ENCODE results near the gene NISCH. TPM values are rescaled to one million over a fixed set of nuclear protein-coding genes. Genes with fewer than 3 reads are reported as not detected.

Gene NISCH
- total RNA-seq, 1 experiment from 2014 or later: 48.6 TPM

DNA sequence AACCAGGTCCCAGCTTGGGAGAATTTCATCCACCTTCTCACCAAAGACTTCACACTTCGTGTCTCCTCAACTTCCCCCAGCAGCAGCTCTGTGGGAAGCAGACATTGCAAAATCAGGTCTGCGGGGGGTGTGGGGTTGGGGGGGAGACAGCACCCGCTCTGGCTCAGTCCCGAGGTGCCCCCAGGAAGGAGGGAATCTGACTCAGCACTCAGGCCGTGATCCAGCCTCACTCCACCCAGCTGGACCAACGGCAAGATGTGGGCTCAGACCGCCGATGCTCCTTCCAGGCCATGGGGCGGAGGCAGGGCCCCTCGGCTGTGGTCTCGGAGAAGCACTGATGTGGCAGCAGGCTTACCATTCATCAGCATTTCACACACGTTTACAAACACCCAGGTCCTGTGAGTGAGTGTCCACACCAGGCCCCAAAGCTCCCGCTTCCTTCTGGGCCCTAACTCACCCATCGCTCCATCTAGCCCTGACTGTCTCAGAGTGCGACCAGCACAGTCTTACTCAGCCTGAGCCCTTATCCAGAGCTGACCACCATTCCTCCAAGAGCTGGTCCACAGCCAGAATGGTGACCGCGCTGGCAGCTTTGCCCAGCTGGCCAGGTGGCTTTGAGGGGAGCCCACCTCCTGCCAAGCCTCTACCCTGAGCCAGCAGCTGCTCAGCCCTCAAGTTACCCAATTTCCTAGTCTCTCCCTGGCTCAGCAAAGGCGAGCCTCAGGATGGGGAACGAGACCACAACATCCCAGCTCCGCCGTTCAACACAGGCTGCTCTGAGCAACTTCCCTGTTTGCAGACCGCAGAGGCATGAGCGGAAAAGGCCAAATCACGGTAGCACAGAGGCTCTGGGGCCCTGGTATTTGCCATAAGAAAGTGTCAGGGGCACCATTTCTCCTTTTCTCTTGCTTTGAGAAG lies 43.0 kb downstream of the NISCH start:
- Histone ChIP-seq H3K36me3 (ENCODE audit: insufficient read depth, low read length, poor library complexity, severe bottlenecking) (no peaks in the 10 kb centered on the region), H3K9me3 (ENCODE audit: low read depth, low read length, poor library complexity, severe bottlenecking) (no peaks in the 10 kb centered on the region), H3K27me3 (replicated peaks; ENCODE audit: insufficient read depth, low read depth, low read length, poor library complexity) (no peaks in the 10 kb centered on the region), H3K4me1 (ENCODE audit: insufficient read depth, low read length, poor library complexity, severe bottlenecking) (no peaks in the 10 kb centered on the region), H3K4me3 (ENCODE audit: low read depth, low read length, poor library complexity, severe bottlenecking) (no peak overlapping the region), H3K27ac (ENCODE audit: low read depth, low read length, poor library complexity, severe bottlenecking) (no peak overlapping the region)
- POLR2A ChIA-PET (ENCODE audit: low non-redundant PET): no interaction called here
- intact Hi-C loops (cut with micrococcal nuclease; ENCODE audit: unreplicated experiment): no loop called here
- no peak for DNase-seq (ENCODE audit: low spot score)
- no TSS peak for BruUV-seq (replicated peaks)
- CTCF ChIA-PET: interaction anchor here (0.6 kb wide), 1 partner anchor 38 kb away, joined by 5 read pairs; no protein-coding TSS in a partner anchor
- TF ChIP-seq EZH2 (IDR thresholded peaks at IDR 0.05; ENCODE audit: borderline replicate concordance, low read depth, low read length, poor library complexity, severe bottlenecking): no peak
- TF ChIP-seq, protein P1, sequence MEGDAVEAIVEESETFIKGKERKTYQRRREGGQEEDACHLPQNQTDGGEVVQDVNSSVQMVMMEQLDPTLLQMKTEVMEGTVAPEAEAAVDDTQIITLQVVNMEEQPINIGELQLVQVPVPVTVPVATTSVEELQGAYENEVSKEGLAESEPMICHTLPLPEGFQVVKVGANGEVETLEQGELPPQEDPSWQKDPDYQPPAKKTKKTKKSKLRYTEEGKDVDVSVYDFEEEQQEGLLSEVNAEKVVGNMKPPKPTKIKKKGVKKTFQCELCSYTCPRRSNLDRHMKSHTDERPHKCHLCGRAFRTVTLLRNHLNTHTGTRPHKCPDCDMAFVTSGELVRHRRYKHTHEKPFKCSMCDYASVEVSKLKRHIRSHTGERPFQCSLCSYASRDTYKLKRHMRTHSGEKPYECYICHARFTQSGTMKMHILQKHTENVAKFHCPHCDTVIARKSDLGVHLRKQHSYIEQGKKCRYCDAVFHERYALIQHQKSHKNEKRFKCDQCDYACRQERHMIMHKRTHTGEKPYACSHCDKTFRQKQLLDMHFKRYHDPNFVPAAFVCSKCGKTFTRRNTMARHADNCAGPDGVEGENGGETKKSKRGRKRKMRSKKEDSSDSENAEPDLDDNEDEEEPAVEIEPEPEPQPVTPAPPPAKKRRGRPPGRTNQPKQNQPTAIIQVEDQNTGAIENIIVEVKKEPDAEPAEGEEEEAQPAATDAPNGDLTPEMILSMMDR (conservative IDR thresholded peaks at IDR 0.05; ENCODE audit: low read depth, low read length): no peak

DNA sequence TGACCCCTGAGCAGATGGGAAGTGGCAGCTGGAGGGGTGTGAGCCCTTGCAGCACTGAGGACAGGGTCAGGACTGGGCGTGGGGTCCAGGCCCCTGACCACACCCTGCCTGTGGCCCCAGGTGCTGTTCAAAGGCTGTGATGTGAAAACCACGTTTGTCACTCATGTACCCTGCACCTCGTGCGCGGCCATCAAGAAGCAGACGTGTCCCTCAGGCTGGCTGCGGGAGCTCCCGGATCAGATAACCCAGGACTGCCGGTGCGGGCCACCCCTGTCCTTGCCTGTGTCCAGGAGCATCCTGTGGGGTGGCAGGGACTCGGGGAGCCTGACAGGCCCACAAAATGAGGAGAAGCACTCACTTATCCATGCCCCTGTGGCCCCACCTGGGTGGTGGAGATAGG lies 45.6 kb downstream of the NISCH start:
- DNase-seq (ENCODE audit: low spot score): no peak
- POLR2A ChIA-PET (ENCODE audit: low non-redundant PET): no interaction called here
- CTCF ChIA-PET: no interaction called here
- H3K27me3 ChIP-seq (replicated peaks; ENCODE audit: insufficient read depth, low read depth, low read length, poor library complexity): no peaks in the 10 kb centered on the region
- BruUV-seq (replicated peaks): no TSS peak
- no peak overlapping the region for H3K4me3 ChIP-seq (ENCODE audit: low read depth, low read length, poor library complexity, severe bottlenecking)
- TF ChIP-seq, protein P1 (conservative IDR thresholded peaks at IDR 0.05; ENCODE audit: low read depth, low read length): no peak
- no peak for TF ChIP-seq EZH2 (IDR thresholded peaks at IDR 0.05; ENCODE audit: borderline replicate concordance, low read depth, low read length, poor library complexity, severe bottlenecking)
- intact Hi-C loops (cut with micrococcal nuclease; ENCODE audit: unreplicated experiment): no loop called here
- H3K36me3 ChIP-seq (ENCODE audit: insufficient read depth, low read length, poor library complexity, severe bottlenecking): no peaks in the 10 kb centered on the region
- H3K27ac ChIP-seq (ENCODE audit: low read depth, low read length, poor library complexity, severe bottlenecking): no peak overlapping the region
- no peaks in the 10 kb centered on the region for H3K9me3 ChIP-seq (ENCODE audit: low read depth, low read length, poor library complexity, severe bottlenecking)
- no peaks in the 10 kb centered on the region for H3K4me1 ChIP-seq (ENCODE audit: insufficient read depth, low read length, poor library complexity, severe bottlenecking)

DNA sequence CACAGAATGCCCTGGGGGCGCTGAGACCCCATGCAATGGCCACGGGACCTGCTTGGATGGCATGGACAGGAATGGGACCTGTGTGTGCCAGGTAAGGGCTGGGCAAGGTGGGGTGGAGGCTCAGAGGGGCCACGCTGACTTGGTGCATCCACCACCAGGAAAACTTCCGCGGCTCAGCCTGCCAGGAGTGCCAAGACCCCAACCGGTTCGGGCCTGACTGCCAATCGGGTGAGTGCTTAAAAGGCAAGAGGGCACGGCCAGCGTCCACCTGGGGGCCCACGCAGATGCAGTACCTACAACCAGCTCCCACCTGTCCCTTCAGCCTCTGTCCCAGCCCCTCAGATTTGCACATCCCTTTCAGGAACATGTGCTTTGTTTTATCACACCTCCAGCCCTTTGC lies 46.6 kb downstream of the NISCH start:
- intact Hi-C loops (cut with micrococcal nuclease; ENCODE audit: unreplicated experiment): no loop called here
- no peaks in the 10 kb centered on the region for H3K27me3 ChIP-seq (replicated peaks; ENCODE audit: insufficient read depth, low read depth, low read length, poor library complexity)
- POLR2A ChIA-PET (ENCODE audit: low non-redundant PET): no interaction called here
- no peak overlapping the region for H3K4me3 ChIP-seq (ENCODE audit: low read depth, low read length, poor library complexity, severe bottlenecking)
- no peak for DNase-seq (ENCODE audit: low spot score)
- no TSS peak for BruUV-seq (replicated peaks)
- H3K36me3 ChIP-seq (ENCODE audit: insufficient read depth, low read length, poor library complexity, severe bottlenecking): no peaks in the 10 kb centered on the region
- no peak overlapping the region for H3K27ac ChIP-seq (ENCODE audit: low read depth, low read length, poor library complexity, severe bottlenecking)
- CTCF ChIA-PET: no interaction called here
- H3K4me1 ChIP-seq (ENCODE audit: insufficient read depth, low read length, poor library complexity, severe bottlenecking): no peaks in the 10 kb centered on the region
- H3K9me3 ChIP-seq (ENCODE audit: low read depth, low read length, poor library complexity, severe bottlenecking): no peaks in the 10 kb centered on the region
- TF ChIP-seq, protein P1 (conservative IDR thresholded peaks at IDR 0.05; ENCODE audit: low read depth, low read length): no peak
